Measurements from ENCODE around the gene SRGAP2B.
"Not testable (repeated sequence)": the region's sequence is repeated elsewhere in the genome, so short reads cannot be mapped to it uniquely, and the experiment has no call there.

Gene SRGAP2B

DNA sequence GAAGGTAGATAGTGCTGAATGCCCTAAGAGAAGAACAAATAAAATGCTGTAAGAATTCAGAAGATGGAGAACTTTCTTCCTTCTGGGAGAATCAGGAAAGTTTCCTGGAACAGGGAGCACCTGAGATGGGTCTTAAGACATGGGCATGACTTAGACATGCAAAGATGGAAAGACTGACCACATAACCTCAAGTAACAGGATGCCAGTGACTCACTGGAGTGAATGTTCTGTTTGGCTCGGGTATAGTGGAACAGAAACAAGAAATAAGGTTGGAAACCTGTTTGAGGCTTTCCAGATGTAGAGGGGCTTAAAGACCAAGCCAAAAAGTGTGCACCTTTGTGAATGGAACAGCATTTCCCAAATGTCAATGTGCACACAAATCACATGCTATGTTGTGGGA is 102.2 kb downstream of the SRGAP2B start:
- DNase-seq = not testable (repeated sequence)

- DNase-seq = not testable (repeated sequence)
Measured at GRCh38 chr1:144990611-144991010, 104.5 kb downstream of the SRGAP2B start.

DNA sequence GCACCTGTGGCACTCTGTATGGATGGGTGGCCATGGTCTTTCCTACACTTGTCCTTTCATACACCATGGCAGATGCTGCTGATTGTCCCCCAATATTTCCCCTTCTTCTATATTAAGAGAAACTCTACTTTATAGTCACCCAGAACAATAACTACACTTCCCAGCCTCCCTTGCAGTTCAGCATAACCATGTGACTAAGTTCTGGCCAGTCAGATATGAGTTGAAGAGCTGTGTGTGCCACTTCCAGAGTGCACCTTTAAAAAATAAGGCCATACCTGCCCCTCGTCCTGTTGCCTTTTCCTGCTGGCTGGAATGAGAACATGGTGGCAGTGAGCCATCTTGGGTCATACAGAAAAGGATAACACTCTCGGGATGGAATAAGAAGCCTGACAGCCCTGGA is 108.0 kb downstream of the SRGAP2B start:
- not testable (repeated sequence) for DNase-seq

GRCh38 chr1:144986171-144986860 is 108.8 kb downstream of the SRGAP2B start:
- DNase-seq = not testable (repeated sequence)

GRCh38 chr1:144985550-144986170 is 109.5 kb downstream of the SRGAP2B start:
- not testable (repeated sequence) for DNase-seq

GRCh38 chr1:144982802-144983525 is 112.2 kb downstream of the SRGAP2B start:
- DNase-seq = not testable (repeated sequence)

GRCh38 chr1:144981157-144981556 is 114.0 kb downstream of the SRGAP2B start:
- not testable (repeated sequence) for DNase-seq

DNA sequence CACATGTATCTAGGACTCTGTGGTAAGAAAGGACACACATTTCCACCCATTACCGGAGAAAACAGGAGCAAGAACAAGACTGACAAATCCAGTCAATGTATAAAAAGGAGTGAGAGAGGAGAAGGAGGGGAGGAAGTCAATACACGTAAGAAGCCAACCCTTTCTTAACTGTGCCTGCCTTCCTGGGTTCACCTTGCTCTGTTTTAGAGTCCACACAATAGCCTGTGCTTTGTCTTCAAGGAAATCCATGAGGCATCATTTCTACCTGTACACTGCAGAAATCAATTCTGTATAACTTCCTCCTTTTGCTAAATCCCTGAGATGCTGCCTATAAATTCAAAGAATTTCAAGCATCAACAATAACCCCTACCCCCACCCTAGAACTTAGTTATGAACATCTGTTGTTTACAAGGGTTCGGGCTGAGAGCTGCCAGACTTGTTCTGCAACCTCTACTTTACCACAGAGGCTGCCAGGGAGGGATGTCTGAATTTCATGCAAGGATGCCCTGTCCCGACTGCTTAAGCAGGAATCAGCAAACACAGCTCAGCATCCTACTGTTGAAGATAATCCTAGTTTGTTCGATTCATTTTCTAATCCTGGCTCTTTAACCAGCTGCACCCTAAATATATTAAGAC is 115.0 kb downstream of the SRGAP2B start:
- DNase-seq = not testable (repeated sequence)

DNA sequence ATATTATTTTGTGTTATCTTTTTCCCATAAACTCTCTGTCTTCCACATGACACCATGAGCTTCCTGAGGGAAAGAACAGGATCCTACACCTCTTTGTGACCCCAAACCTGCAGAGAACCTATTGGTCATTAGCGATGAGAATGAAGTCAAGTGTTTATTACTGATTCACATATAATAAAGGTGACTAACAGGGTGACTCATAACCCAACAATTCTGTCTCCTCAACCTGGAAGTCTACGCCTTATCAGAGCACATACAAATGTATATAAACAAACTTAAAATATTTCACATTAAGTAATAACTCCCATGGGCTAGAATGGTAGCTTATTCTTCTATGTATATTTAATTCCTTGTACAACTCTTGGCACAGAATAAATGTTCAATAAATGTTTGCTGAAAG is 117.3 kb downstream of the SRGAP2B start:
- not testable (repeated sequence) for DNase-seq

DNA sequence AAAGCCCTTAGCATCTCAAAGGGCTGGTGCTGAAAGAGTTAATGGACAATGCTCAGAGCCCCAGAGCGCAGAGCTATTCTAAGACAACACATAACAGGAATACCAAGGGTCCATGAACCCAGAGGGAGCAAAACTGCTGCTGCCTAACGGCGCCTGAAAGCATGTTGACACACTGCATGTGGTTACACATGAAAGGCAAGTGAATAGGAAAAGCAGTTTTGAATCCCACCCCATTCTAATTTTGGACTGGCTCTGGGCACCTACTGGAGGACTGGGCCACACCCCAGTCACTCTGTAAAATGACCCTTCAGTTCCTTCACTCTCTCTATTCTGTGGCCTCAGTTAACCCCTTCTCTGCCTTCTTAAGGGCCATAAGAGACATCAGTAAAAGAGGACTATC is 123.2 kb downstream of the SRGAP2B start:
- DNase-seq = not testable (repeated sequence)

DNA sequence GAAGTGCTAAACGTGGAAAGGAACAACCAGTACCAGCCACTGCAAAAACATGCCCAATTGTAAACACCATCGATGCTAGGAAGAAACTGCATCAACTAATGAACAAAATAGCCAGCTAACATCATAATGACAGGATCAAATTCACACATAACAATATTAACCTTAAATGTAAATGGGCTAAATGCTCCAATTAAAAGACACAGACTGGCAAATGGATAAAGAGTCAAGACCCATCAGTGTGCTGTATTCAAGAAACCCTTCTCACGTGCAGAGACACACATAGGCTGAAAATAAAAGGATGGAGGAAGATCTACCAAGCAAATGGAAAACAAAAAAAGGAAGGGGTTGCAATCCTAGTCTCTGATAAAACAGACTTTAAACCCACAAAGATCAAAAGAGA is 128.6 kb downstream of the SRGAP2B start:
- DNase-seq = not testable (repeated sequence)

DNA sequence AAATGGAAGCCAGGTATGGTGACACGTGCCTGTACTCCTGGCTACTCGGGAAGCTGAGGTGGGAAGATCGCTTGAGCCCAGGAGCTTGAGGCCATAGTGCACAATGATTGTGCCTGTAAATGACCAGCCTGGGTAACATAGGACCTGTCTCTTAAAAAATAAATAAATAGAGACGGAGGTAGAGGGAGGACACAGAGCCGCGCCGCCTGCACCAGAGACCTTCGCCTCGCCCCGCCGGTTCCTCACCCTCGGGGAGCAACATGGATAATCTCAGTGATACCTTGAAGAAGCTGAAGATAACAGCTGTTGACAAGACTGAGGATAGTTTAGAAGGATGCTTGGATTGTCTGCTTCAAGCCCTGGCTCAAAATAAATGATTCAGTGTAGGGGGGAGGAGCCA is 130.4 kb downstream of the SRGAP2B start:
- DNase-seq = not testable (repeated sequence)

GRCh38 chr1:144964186-144964585 is 130.9 kb downstream of the SRGAP2B start:
- DNase-seq = not testable (repeated sequence)

DNA sequence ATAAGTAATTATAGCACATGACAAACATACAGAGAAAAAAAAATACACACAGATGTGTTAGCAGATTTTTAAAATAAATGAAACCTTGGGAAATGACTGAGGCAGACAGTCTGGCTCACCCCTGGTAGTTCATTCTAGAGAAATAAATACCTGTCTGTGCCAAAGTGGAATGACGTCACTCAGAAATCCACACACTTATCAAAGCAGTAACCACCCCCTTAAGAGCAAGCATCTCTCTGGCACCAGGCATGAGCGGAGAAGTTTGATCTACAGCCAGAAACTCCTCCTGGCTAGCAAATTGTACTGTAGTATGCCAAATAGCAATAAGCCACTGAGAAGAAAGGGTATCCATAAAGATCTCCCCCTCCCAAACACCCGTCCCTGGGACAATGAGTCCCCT is 131.6 kb downstream of the SRGAP2B start:
- not testable (repeated sequence) for DNase-seq

- DNase-seq = not testable (repeated sequence)
Measured at GRCh38 chr1:144961604-144962583, 133.2 kb downstream of the SRGAP2B start.

DNA sequence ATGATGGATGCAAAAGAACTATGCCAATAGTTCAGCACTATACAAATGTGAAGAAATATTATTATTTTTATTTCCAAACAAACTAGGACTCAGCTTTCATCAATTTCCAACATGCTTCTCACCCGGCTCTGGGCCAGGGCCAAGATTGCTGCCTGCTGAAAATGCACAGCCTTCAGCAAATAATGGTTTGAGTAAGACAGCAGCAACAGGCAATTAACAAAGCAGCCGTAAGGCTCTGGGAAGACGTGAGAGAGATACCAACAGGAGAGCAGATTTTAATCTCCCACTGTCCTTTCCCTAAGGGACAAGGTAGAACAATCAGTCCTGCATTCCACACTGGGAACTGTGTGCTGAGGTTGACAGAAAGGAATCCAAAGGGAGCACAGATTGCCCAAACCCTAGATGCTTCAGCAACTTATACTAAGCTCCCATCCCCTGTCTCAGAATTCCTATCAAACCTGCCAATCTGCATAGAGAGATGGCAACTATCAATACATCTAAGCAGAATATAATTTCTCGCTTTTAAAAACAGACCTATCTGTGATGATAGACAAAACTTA is 134.1 kb downstream of the SRGAP2B start:
- not testable (repeated sequence) for DNase-seq

DNA sequence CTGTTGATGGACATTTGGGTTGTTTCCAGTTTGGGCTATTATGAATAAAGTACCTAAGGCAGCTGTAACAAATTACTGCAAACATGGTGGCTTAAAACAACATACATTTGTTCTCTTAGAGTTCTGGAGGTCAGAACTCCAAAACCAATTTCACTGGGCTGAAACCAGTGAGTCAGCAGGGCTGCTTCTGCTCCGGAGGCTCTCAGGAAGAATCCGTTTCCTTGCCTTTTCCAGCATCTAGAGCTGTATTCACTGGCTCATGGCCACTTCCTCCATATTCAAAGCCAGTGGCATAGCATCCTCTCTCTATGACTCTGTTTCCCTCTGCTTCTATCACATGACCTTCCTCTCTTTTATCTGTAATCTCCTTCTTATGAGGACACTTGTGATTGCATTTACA is 146.7 kb downstream of the SRGAP2B start:
- DNase-seq = not testable (repeated sequence)

DNA sequence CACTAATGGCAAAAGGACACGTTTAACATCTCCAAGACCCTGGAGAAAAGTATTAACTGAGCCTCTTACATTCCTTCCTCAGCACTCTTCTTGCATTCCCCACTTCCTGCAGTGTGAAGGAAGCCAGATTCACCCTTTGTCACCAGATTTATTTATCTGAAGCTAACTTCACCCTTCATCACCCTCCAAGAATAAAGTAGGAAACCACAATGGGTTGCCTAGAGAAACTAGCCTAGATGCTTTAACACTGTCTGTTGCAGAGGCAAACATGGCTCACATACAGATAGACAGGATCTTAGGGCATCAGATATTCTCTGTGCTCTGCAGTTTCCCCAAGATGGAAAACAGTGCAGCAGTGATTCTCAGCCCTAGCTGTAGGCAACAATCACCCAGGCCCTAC is 147.6 kb downstream of the SRGAP2B start:
- DNase-seq = not testable (repeated sequence)

GRCh38 chr1:144946525-144947480 is 148.3 kb downstream of the SRGAP2B start:
- not testable (repeated sequence) for DNase-seq

GRCh38 chr1:144941710-144942109 is 153.4 kb downstream of the SRGAP2B start:
- DNase-seq = not testable (repeated sequence)

Measured in NCI-H82 (cell line).